Lung microvascular endothelial cell (primary cell): ENCODE results near the gene A3GALT2. TPM values are rescaled to one million over a fixed set of nuclear protein-coding genes. Genes with fewer than 3 reads are reported as not detected.
A peak's percentile ranks its signal among the peaks of the same experiment; 100 is the strongest.
"Not testable (repeated sequence)": the region's sequence is repeated elsewhere in the genome, so short reads cannot be mapped to it uniquely, and the experiment has no call there.

Source experiments
- DNase-seq, 2 donors: peaks; one replicate each; pipeline versions ENCODE4 v3.0.0 to v3.0.0-alpha.2; 2010; ENCODE audit warnings: low read depth in 2 of 2
- total RNA-seq: library from RNA; depleted of rRNA; stranded (reverse); fragments of >200 nt; gene quantifications from 2 replicates; pipeline ENCODE4 v1.2.1, GENCODE V29; 2014

The A3GALT2 gene
- total RNA-seq, 1 donor from 2014 or later = not detected

GRCh38 chr1:33294071-33295010, 26.6 kb downstream of the A3GALT2 start:
- DNase-seq = no peak

DNA sequence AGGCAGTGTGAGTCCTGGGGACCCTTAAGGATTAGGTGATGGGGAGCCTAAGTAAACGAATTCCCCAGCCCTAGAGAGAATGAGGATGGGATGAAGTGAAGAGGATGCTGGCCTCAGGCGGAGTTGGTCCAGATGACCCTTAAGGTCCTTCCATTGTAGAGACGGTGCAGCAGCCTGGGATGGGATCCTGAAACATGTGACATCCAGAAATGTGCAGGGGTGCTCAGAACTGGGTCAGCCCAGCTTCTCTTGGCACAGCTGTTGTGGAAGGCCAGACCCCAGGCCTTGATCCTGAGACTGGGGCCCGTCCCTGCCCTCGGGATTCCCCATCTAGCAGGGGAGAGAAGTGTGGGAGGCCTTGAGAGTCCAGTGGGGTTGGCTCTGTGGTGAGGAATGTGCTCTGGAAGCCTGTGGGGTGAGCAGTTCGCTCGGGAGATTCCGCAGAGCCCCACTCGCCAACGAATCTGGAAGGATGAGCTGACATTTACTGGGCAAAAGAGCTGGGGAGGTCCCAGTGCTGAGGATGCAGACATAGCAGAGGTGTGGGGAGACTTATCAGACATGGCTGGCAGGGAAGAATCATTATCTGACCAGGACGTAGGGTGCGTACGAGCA, 28.1 kb downstream of the A3GALT2 start:
- no peak for DNase-seq

GRCh38 chr1:33290615-33291014, 30.3 kb downstream of the A3GALT2 start:
- DNase-seq = not testable (repeated sequence)

- no peak for DNase-seq
Measured at GRCh38 chr1:33289858-33290154, 31.1 kb downstream of the A3GALT2 start.

DNA sequence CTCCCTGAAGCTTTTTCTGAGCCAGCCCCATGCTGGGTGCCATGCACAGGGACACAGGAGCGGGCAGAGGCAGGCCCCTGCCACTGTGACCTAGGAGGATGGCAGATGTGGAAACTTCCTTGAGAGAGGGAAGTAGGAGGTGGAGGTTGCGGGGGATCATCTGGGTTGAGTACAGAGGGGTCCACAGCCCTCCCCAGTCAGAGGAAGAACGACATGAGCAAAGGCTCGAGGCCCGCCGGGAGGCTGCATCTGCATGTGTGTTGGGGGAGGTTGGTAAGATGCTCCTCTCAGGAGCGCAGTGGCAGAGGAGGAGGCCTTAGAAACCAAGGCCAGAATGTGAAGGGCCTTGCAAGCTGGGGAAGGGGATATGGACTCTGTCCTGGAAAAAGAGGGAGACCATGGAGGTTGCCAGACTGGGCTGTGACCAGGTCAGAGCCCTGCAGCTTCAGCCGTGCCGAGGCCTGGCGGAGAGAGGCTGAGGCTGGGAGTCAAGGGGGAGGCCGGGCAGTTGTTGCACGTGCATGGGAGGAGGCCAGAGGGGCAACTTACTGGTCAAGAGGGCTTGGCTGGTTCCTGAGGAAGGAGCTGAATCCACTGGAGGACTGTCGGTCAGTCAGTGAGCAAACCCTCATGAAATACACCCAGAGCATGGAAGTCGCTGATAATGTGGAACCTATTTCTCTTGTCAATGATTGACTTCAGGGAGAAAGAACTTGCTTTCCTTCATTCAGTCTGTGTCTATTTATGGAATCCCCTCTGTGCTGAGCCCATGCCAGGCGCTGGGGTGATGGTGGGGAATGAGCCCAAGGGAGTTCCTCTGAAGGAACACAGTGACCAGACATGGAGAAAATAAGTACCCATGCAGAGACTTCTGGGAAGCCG, 31.7 kb downstream of the A3GALT2 start:
- no peak for DNase-seq

DNA sequence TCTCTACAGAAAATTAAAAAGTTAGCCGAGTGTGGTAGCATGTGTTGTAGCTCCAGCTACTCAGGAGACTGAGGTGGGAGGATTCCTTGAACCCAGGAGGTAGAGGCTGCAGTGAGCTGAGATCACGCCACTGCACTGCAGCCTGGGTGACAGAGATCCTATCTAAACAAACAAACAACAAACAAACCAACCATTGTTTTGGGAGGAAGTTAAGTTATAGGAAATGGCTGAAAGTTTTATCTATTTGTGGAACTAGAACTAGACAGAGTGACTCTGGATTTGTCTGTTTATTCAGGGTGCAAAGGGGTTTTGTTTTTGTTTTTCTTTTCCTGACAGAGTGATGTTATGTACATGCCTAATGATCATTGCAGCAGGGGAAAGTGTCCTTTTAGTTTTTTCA, 33.6 kb downstream of the A3GALT2 start:
- DNase-seq = peak in 1 of 2 donors; percentile 10

DNA sequence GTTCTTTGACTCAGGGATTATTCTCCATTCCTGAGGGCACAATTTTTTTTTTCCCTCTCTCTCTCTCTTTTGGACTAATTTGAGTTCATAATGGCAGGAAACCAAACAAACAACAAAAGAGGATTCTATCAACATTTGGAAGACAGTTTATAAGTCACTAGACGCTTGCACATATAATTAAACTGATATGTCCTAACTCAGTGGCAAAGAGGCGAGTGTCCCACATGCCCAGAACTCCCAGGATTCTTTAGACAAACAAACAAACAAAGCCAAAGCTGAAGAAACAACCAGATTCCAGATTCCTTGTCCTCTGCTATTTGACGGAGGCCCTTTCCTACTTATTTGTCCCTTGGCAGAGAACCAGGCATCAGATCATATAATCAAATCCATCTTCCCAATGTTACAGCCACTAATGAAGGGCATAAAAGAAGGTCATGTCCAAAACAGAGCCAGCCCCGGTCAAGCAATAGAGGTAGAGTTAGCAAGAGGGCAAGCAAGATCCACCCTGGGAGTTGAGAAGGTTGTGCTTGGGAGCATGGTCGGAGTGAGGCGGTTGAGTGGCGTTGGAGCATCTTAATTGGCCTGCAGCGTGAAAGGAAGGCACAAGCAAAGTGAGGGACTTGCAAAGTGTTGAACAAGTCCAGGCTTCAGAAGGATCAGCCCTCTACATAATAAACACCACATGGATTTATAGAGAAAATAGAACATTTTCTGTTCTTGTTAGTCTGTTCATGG, 34.3 kb downstream of the A3GALT2 start:
- no peak for DNase-seq

- DNase-seq = no peak
Measured at GRCh38 chr1:33284049-33284448, 36.8 kb downstream of the A3GALT2 start.

- no peak for DNase-seq
Measured at GRCh38 chr1:33282791-33283190, 38.1 kb downstream of the A3GALT2 start.

GRCh38 chr1:33281554-33282303, 39.2 kb downstream of the A3GALT2 start:
- no peak for DNase-seq

- no peak for DNase-seq
Measured at GRCh38 chr1:33280091-33280661, 40.7 kb downstream of the A3GALT2 start.

GRCh38 chr1:33277488-33278084, 43.3 kb downstream of the A3GALT2 start:
- no peak for DNase-seq

DNA sequence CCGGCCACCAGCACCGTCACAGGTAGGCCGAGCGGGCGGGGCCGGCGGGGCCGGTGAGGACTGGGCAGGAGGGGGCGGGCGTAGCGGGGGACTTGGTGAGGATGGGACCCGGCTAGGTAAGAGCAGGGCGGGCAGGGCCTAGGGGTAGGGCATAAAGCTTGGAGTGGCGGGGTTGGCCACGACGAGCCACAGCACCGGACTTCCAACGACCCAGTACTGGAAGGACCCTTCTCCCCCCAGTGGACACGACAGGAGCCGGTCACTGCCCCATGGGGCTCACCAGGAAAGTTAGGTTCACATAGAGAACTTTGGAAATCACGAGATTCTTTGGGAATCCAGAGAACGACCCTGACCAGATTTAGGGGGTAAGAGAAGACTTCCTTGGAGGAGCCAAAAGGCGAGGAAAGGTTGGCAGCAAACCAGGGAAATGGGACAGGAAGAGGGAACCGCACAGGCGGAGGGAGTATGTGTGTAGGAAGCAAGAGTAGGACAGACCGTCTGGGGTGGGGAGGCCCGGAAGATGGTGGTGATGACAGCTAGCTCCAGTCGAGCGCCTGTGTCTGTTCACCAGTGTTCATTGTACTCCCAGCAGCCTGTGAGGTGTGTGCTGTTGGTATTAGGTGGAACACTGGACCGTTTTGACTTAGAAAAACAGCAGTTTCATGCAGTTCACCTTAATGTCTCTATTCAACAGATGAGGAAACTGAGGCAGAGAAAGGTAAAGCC, 44.2 kb downstream of the A3GALT2 start:
- no peak for DNase-seq

DNA sequence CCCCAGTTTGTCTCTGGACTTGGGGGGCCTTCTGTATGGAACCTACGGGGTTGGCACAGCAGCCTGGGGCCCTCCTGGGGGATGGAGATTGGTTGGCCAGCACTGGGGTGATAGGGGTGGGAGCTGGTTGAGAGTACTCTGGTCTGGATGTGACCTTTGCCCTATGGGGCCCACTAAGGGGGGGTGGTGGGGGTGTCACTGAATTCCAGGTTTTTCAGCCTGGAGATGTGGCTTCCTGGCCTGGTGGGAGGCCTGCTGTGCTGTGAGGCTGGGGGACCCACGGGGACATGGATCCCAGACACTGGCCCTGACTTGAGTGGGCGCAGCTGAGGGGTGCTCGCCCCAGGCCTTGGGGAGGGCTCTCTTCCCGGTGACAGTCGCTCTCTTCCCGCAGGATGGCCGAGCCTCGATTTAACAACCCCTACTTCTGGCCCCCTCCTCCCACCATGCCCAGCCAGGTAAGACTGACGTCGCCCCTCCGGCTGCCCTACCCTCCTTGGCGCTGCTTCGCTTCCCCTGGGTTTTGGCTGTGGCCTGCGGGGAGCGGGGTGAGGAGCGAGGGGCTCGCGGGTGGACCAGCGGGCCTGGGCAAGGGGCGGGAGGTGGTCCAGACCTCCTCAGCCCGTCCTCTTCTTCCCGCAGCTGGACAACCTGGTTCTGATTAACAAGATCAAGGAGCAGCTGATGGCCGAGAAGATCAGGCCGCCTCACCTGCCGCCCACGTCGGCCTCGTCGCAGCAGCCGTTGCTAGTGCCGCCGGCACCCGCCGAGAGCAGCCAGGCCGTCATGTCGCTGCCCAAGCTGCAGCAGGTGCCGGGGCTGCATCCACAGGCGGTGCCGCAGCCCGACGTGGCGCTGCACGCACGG, 45.0 kb downstream of the A3GALT2 start:
- DNase-seq = no peak

DNA sequence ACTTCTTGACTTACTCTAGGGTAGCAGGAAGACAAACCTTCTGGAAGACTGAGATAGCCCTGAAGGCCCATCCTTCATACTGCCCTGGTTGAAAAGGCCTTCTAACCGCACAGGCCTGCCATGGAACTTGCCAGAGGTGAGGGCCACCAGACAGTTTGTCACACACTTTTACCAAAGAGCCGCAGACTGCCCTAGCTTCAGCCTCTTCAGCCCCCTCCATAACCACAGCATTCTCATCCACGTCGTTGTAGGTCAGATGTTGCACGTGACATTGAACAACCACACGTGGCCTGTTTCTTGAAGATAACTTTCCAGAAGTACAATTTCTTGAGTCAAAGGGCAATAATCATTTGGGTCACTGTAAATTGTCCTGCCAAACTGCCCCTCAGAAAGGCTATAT, 45.7 kb downstream of the A3GALT2 start:
- no peak for DNase-seq

- DNase-seq = no peak
Measured at GRCh38 chr1:33274446-33274845, 46.5 kb downstream of the A3GALT2 start.

DNA sequence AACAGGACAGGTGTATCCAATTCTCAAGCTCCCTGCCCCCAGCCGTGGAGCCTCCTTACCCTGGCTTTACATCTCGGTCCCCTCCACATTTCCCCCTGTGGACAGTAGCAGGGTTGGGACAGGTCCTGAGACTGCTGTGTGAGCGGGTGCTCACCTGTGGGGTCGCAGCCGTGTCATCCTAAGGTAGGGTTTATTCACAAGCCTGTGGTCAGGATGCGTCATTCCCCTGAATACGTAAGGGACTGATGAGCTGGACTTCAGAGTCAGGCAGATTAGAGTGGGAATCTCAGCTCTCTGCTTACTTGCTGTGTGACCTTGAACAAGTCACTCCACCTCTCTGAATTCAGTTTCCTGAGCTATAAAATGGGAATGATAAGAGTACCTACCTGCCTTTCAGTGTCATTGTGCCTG, 46.9 kb downstream of the A3GALT2 start:
- no peak for DNase-seq

DNA sequence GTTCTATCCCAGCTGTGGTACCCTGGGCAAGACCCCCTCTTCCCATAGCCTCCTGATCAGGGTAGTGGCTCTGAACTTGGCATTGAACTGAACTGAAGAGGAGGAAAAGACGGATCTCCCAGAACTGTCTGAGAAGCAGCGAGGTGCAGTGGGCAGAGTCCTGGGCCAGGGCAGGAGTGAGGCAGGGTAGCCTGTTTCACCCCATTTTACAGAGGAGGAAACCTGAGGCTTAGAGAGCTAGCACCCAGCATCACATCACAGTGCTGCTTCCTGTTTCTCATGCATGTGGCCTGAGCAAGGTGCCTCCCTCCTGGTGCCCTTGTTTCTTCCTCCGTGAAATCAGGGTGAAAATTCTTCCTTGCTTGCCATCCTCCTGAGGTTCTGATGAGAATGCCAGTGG, 47.5 kb downstream of the A3GALT2 start:
- DNase-seq = no peak
